Measurements from ENCODE around the gene PRPF31.
A peak's percentile ranks its signal among the peaks of the same experiment; 100 is the strongest.

Gene PRPF31

DNA sequence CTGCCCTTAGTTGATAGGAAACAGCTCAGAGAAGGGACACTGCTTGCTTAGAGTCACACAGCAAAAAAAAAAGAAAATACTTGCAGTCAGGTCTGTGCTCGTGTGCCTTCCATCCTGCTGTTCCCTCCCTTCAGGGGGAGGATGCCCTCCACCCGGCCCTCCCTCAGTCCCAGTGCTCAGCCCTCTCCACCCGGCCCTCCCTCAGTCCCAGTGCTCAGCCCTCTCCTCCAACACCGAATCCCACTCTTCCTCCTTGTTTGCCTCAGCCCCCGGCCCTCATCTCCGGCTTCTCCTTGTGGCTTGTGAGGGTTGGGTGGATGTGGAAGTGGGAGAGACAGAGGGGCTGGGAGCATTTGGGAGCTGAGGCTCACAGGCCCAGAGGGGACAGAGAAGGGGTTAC is 5.9 kb upstream of the PRPF31 start:
- Histone ChIP-seq H3K9me3 (ENCODE audit: control insufficient read depth in 1 of 2, low read length in 2 of 2) (no peaks in the 10 kb centered on the region), H3K36me3 (ENCODE audit: control insufficient read depth in 1 of 2, insufficient read depth in 2 of 2, low read length in 2 of 2) (peaks cover 25 to 58% of the 10 kb centered on the region in 2 donors), H3K27me3 (ENCODE audit: low read depth, low read length) (no peaks in the 10 kb centered on the region), H3K4me1 (ENCODE audit: control insufficient read depth in 1 of 2, insufficient read depth in 2 of 2, low read length in 2 of 2) (peaks cover 0 to 8% of the 10 kb centered on the region in 2 donors), H3K4me3 (ENCODE audit: low read depth in 1 of 2, low read length in 2 of 2) (no peak overlapping the region), H3K27ac (ENCODE audit: low read length) (no peak overlapping the region)

DNA sequence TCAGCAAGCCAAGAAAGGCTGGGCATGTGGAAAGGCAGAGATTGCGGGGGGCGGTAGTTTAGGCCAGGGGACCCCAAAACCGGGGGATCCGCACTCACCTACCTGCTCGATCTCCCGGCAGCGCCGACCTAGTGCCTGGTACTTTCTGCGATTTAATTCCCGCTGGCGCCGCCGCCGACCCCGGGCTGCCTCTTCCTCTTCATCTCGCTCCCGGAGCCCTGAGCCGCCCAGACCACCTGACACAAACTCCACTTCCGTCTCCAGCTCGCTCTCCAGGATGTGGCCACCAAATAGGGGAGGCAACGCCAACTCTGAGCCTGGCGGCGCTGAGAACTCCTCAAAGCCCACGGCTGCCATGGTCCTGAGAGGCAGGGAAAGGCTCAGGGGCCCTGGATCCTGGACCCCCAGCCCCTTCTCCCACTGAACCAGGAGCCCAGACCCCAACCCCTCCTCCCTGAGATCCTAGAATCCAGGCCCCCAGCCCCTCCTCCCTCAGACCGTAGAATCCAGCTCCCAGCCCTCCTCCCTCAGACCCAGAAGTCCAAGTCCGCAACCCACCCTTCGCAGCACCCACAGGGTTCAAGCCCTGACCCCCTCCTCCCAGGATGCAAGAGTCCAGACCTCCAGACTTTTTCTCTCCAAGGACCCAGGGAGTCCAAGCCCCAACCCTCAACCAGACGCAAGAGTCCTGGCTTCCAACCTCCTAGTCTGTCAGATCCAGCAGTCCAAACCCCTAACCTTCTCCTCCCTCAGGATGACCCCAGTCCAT is 1.0 kb upstream of the PRPF31 start:
- Histone ChIP-seq H3K27ac (ENCODE audit: low read length) (peak overlapping the region; percentile 99), H3K4me1 (ENCODE audit: control insufficient read depth in 1 of 2, insufficient read depth in 2 of 2, low read length in 2 of 2) (peaks cover 0 to 24% of the 10 kb centered on the region in 2 donors), H3K27me3 (ENCODE audit: low read depth, low read length) (no peaks in the 10 kb centered on the region), H3K9me3 (ENCODE audit: control insufficient read depth in 1 of 2, low read length in 2 of 2) (no peaks in the 10 kb centered on the region), H3K36me3 (ENCODE audit: control insufficient read depth in 1 of 2, insufficient read depth in 2 of 2, low read length in 2 of 2) (peaks cover 18 to 29% of the 10 kb centered on the region in 2 donors), H3K4me3 (ENCODE audit: low read depth in 1 of 2, low read length in 2 of 2) (peak overlapping the region; percentile 84 to 94)

DNA sequence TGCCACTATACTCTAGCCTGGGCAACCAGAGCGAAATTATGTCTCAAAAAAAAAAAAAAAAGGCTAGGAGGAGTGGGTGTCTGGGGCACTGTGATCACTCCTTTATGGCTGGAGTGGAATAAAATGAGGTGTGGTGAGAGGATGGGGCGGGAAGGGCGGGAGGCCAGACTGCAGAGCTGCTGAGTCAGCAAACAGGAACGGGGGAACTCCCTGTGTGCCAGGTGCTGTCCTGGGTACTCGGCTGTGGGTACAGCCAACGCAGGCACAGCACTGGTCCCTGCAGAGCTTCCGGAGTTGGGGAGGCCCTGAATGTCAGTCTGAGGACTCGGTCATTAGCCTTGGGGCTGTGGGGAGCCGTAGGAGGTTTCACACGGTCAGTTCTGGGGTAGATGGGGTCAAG is 5.7 kb downstream of the PRPF31 start:
- Histone ChIP-seq H3K9me3 (ENCODE audit: control insufficient read depth in 1 of 2, low read length in 2 of 2) (no peaks in the 10 kb centered on the region), H3K27me3 (ENCODE audit: low read depth, low read length) (no peaks in the 10 kb centered on the region), H3K4me3 (ENCODE audit: low read depth in 1 of 2, low read length in 2 of 2) (no peak overlapping the region), H3K36me3 (ENCODE audit: control insufficient read depth in 1 of 2, insufficient read depth in 2 of 2, low read length in 2 of 2) (peaks cover 48 to 73% of the 10 kb centered on the region in 2 donors), H3K27ac (ENCODE audit: low read length) (no peak overlapping the region), H3K4me1 (ENCODE audit: control insufficient read depth in 1 of 2, insufficient read depth in 2 of 2, low read length in 2 of 2) (peaks cover 0 to 10% of the 10 kb centered on the region in 2 donors)

DNA sequence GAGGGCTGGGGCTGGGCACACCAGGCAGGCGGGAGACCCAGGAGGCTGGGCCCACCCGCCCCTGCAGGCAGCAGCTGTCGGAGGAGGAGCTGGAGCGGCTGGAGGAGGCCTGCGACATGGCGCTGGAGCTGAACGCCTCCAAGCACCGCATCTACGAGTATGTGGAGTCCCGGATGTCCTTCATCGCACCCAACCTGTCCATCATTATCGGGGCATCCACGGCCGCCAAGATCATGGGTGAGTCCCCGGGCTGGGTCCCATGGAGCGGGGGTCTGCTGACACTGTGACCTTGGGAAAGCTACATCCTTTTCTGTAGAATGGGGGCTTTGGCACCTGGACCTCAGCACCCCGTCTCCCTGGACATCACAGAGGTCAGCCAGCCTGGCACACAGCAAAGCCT is 8.1 kb downstream of the PRPF31 start:
- H3K4me1 ChIP-seq (ENCODE audit: control insufficient read depth in 1 of 2, insufficient read depth in 2 of 2, low read length in 2 of 2): no peaks in the 10 kb centered on the region
- H3K4me3 ChIP-seq (ENCODE audit: low read depth in 1 of 2, low read length in 2 of 2): no peak overlapping the region
- H3K27ac ChIP-seq (ENCODE audit: low read length): no peak overlapping the region
- no peaks in the 10 kb centered on the region for H3K27me3 ChIP-seq (ENCODE audit: low read depth, low read length)
- H3K9me3 ChIP-seq (ENCODE audit: control insufficient read depth in 1 of 2, low read length in 2 of 2): no peaks in the 10 kb centered on the region
- H3K36me3 ChIP-seq (ENCODE audit: control insufficient read depth in 1 of 2, insufficient read depth in 2 of 2, low read length in 2 of 2): peaks cover 46 to 88% of the 10 kb centered on the region in 2 donors

DNA sequence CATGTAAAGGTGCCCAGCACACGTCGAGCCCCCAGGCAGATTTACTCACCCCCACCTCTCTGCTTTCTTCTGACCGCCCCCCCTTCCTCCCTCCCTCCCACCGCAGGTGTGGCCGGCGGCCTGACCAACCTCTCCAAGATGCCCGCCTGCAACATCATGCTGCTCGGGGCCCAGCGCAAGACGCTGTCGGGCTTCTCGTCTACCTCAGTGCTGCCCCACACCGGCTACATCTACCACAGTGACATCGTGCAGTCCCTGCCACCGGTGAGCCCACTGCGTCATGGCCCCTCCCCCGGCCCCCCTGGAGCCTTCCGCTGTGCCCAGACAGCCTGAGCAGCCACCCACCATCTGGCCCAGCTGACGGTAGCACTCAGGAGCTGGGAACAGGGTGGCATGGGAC is 8.8 kb downstream of the PRPF31 start:
- H3K27me3 ChIP-seq (ENCODE audit: low read depth, low read length): no peaks in the 10 kb centered on the region
- no peaks in the 10 kb centered on the region for H3K9me3 ChIP-seq (ENCODE audit: control insufficient read depth in 1 of 2, low read length in 2 of 2)
- H3K4me3 ChIP-seq (ENCODE audit: low read depth in 1 of 2, low read length in 2 of 2): no peak overlapping the region
- H3K36me3 ChIP-seq (ENCODE audit: control insufficient read depth in 1 of 2, insufficient read depth in 2 of 2, low read length in 2 of 2): peaks cover 44 to 93% of the 10 kb centered on the region in 2 donors
- H3K4me1 ChIP-seq (ENCODE audit: control insufficient read depth in 1 of 2, insufficient read depth in 2 of 2, low read length in 2 of 2): no peaks in the 10 kb centered on the region
- no peak overlapping the region for H3K27ac ChIP-seq (ENCODE audit: low read length)

DNA sequence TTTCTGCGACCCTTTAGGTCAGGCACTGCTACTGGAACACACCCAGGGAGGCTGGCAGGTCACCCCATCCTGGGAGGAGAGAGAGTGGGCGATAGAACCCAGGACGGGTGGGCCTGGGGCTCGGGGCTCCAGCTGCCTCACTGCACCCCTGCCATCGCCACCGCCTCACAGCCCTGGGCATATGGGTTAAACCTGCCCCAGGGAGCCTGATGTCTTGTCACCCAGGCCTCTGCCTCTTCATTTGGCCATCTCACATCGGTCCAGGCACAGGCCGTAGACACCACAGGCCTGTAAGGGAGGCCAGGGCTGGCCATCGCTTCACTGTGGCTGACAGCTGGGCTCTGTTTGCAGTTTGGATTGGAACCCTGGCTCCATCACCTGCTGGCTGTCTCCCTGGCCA is 10.2 kb downstream of the PRPF31 start:
- no peaks in the 10 kb centered on the region for H3K27me3 ChIP-seq (ENCODE audit: low read depth, low read length)
- no peaks in the 10 kb centered on the region for H3K4me1 ChIP-seq (ENCODE audit: control insufficient read depth in 1 of 2, insufficient read depth in 2 of 2, low read length in 2 of 2)
- no peak overlapping the region for H3K4me3 ChIP-seq (ENCODE audit: low read depth in 1 of 2, low read length in 2 of 2)
- H3K36me3 ChIP-seq (ENCODE audit: control insufficient read depth in 1 of 2, insufficient read depth in 2 of 2, low read length in 2 of 2): peaks cover 37 to 94% of the 10 kb centered on the region in 2 donors
- no peak overlapping the region for H3K27ac ChIP-seq (ENCODE audit: low read length)
- no peaks in the 10 kb centered on the region for H3K9me3 ChIP-seq (ENCODE audit: control insufficient read depth in 1 of 2, low read length in 2 of 2)

DNA sequence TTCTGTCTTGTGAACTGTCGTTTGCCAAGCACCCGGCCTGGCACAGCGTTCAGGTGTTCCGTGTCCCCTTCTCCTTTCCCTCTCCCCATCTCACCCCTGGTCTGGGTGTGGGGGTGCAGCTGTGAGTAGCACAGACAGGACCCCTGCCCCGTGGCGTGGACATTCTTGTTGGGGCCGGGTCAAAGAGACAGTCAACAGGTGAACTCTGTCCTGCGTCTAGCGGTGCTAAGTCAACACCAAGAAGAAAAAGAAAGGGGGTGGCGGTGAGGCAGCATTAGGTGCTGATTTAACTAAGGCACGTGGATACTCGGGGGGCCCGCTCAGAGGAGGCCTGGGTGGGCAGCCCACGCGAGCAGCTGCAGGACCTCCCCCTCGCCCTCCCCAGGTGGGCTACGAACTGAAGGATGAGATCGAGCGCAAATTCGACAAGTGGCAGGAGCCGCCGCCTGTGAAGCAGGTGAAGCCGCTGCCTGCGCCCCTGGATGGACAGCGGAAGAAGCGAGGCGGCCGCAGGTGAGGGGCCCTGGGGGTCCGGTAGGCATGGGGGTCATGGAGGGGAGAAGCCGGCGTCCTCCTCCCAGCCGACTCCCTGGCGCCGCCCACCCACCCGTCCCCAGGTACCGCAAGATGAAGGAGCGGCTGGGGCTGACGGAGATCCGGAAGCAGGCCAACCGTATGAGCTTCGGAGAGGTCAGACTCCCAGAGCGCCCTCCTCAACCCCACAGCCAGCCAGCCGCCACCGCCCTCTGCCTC is 12.3 kb downstream of the PRPF31 start:
- Histone ChIP-seq H3K36me3 (ENCODE audit: control insufficient read depth in 1 of 2, insufficient read depth in 2 of 2, low read length in 2 of 2) (peaks cover 30 to 90% of the 10 kb centered on the region in 2 donors), H3K4me3 (ENCODE audit: low read depth in 1 of 2, low read length in 2 of 2) (no peak overlapping the region), H3K27ac (ENCODE audit: low read length) (no peak overlapping the region), H3K9me3 (ENCODE audit: control insufficient read depth in 1 of 2, low read length in 2 of 2) (no peaks in the 10 kb centered on the region), H3K27me3 (ENCODE audit: low read depth, low read length) (no peaks in the 10 kb centered on the region), H3K4me1 (ENCODE audit: control insufficient read depth in 1 of 2, insufficient read depth in 2 of 2, low read length in 2 of 2) (no peaks in the 10 kb centered on the region)

DNA sequence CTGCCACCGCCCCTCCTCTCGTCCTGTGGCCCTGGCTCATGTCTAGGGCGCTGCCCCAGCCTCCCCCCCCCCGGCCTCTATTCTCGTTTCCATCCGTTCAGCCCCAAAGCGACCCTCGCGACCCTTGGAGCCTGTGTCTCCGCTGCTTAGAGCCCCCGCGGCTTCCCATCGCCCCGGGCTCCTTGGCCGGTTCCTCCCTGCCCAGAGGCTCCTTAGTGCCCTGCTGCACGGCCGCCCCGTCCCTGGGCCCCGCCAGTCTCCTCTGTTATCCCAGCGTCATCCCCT is 12.8 kb downstream of the PRPF31 start:
- no peak overlapping the region for H3K27ac ChIP-seq (ENCODE audit: low read length)
- H3K9me3 ChIP-seq (ENCODE audit: control insufficient read depth in 1 of 2, low read length in 2 of 2): no peaks in the 10 kb centered on the region
- no peaks in the 10 kb centered on the region for H3K27me3 ChIP-seq (ENCODE audit: low read depth, low read length)
- H3K4me3 ChIP-seq (ENCODE audit: low read depth in 1 of 2, low read length in 2 of 2): no peak overlapping the region
- H3K4me1 ChIP-seq (ENCODE audit: control insufficient read depth in 1 of 2, insufficient read depth in 2 of 2, low read length in 2 of 2): no peaks in the 10 kb centered on the region
- H3K36me3 ChIP-seq (ENCODE audit: control insufficient read depth in 1 of 2, insufficient read depth in 2 of 2, low read length in 2 of 2): peaks cover 30 to 85% of the 10 kb centered on the region in 2 donors

DNA sequence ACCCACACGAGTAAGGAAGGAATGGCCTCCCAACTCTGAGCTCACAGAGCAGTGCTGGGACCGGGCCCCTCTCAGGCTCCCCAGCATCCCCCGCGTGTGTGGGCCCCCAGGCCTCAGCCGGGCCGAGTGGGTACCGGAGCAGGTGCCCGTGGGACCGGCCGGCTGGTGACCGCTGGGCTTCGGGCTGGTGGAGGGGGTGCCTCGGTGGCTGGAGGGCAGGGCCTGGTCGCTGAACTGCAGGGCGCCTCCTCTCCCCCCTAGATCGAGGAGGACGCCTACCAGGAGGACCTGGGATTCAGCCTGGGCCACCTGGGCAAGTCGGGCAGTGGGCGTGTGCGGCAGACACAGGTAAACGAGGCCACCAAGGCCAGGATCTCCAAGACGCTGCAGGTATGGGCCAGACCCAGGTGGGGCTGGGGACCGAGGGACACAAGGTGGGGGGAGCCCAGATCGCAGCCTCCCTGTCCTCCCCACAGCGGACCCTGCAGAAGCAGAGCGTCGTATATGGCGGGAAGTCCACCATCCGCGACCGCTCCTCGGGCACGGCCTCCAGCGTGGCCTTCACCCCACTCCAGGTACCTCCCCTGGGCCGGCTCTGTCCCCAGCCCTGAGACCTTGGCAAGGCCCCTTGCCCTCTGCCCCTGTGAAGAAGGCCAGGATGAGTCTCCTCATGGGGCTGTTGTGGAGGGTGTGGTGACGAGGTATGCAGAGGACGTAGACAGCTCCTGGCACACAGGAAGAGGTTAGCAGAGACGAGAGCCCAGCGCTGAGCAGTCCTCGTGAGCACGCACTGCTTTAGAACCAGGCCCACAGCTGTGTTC is 13.5 kb downstream of the PRPF31 start:
- H3K36me3 ChIP-seq (ENCODE audit: control insufficient read depth in 1 of 2, insufficient read depth in 2 of 2, low read length in 2 of 2): peaks cover 27 to 78% of the 10 kb centered on the region in 2 donors
- H3K4me1 ChIP-seq (ENCODE audit: control insufficient read depth in 1 of 2, insufficient read depth in 2 of 2, low read length in 2 of 2): no peaks in the 10 kb centered on the region
- no peak overlapping the region for H3K4me3 ChIP-seq (ENCODE audit: low read depth in 1 of 2, low read length in 2 of 2)
- H3K27me3 ChIP-seq (ENCODE audit: low read depth, low read length): no peaks in the 10 kb centered on the region
- H3K9me3 ChIP-seq (ENCODE audit: control insufficient read depth in 1 of 2, low read length in 2 of 2): no peaks in the 10 kb centered on the region
- H3K27ac ChIP-seq (ENCODE audit: low read length): no peak overlapping the region

DNA sequence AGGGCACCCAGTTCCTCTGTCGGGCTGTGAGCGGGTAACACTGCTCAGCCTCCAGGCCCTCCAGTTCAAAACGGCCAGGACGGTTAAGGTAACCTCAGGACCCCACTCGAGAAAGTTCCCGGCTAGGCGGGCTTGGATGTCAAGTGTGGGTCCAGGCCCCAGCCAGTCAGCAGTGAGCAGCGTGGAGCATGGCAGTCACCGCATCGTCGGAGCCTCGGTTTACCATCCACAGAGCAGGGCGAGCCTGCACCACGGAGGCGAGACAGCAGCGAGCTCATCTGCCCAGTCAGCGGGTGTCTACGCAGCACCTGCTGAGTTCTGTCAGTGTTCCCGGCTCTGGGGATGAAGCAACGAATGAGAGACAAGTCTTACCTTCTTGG is 14.1 kb downstream of the PRPF31 start:
- Histone ChIP-seq H3K27ac (ENCODE audit: low read length) (no peak overlapping the region), H3K36me3 (ENCODE audit: control insufficient read depth in 1 of 2, insufficient read depth in 2 of 2, low read length in 2 of 2) (peaks cover 22 to 72% of the 10 kb centered on the region in 2 donors), H3K27me3 (ENCODE audit: low read depth, low read length) (no peaks in the 10 kb centered on the region), H3K4me1 (ENCODE audit: control insufficient read depth in 1 of 2, insufficient read depth in 2 of 2, low read length in 2 of 2) (no peaks in the 10 kb centered on the region), H3K4me3 (ENCODE audit: low read depth in 1 of 2, low read length in 2 of 2) (no peak overlapping the region), H3K9me3 (ENCODE audit: control insufficient read depth in 1 of 2, low read length in 2 of 2) (no peaks in the 10 kb centered on the region)

DNA sequence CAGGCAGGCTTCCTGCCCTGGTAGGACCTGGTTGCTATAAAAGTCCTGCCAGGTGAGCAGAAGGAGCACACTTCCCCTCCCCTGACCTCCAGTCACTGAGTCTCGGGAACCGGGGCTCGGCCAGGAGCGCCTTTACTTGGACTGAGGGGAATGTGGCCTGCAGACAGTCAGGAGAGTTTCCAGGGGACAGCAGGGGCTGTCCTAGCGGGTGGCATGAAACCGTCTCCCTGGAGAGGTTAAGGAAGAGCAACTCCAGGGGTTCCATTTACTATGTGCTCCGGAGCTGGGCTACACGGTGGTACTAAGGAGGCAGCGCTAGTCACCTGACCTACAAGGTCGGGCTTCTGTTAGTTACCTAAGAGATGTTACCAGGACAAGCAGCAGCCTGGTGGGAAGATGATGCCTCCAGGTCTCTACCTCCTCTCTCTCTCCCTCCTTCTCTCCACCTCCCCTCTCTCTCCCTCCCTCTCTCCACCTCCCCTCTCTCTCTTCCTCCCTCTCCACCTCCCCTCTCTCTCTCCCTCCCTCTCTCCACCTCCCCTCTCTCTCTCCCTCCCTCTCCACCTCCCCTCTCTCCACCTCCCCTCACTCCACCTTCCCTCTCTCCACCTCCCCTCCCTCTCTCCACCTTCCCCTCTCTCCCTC is 17.9 kb downstream of the PRPF31 start:
- Histone ChIP-seq H3K9me3 (ENCODE audit: control insufficient read depth in 1 of 2, low read length in 2 of 2) (no peaks in the 10 kb centered on the region), H3K27me3 (ENCODE audit: low read depth, low read length) (no peaks in the 10 kb centered on the region), H3K4me1 (ENCODE audit: control insufficient read depth in 1 of 2, insufficient read depth in 2 of 2, low read length in 2 of 2) (peaks cover 0 to 9% of the 10 kb centered on the region in 2 donors), H3K27ac (ENCODE audit: low read length) (no peak overlapping the region), H3K36me3 (ENCODE audit: control insufficient read depth in 1 of 2, insufficient read depth in 2 of 2, low read length in 2 of 2) (peaks cover 8 to 35% of the 10 kb centered on the region in 2 donors), H3K4me3 (ENCODE audit: low read depth in 1 of 2, low read length in 2 of 2) (no peak overlapping the region)
